Progenitor cell of endocrine pancreas (in vitro differentiated cells): Measurements from ENCODE around the gene SPPL3. TPM values are rescaled to one million over a fixed set of nuclear protein-coding genes. Genes with fewer than 3 reads are reported as not detected.
"Not testable (repeated sequence)": the region's sequence is repeated elsewhere in the genome, so short reads cannot be mapped to it uniquely, and the experiment has no call there.

Experiments
- DNase-seq: peaks from one replicate; pipeline ENCODE4 v3.0.0; 2021; ENCODE audit warnings: low spot score; ENCODE audit not compliant: unreplicated experiment
- H3K27ac Mint-ChIP-seq: 2 replicates; pipeline ENCODE4 v1.8.0; 2021; ENCODE audit warnings: mild to moderate bottlenecking, moderate library complexity, mixed read lengths
- H3K27me3 Mint-ChIP-seq: 2 replicates; pipeline ENCODE4 v1.8.0; 2021; ENCODE audit warnings: mixed read lengths
- H3K36me3 Mint-ChIP-seq: 2 replicates; pipeline ENCODE4 v1.8.0; 2022; ENCODE audit warnings: mixed read lengths; ENCODE audit not compliant: insufficient read depth
- H3K4me1 Mint-ChIP-seq: 2 replicates; pipeline ENCODE4 v1.8.0; 2021; ENCODE audit warnings: low read depth, mixed read lengths
- H3K4me3 Mint-ChIP-seq: 2 replicates; pipeline ENCODE4 v1.8.0; 2021; ENCODE audit warnings: low read depth, mild to moderate bottlenecking, moderate library complexity, mixed read lengths
- H3K9me3 Mint-ChIP-seq: 2 replicates; pipeline ENCODE4 v1.8.0; 2021; ENCODE audit warnings: low read depth, mixed read lengths
- total RNA-seq: library from RNA; stranded (reverse); gene quantifications from 2 replicates; pipeline ENCODE4 v1.2.1, GENCODE V29; 2021
- TF ChIP-seq, protein P1 (sequence below): fragments of 200-600 bp; sonication (generic); IDR thresholded peaks from one replicate; pipeline ENCODE4 v1.5.0; 2021; ENCODE audit warnings: antibody characterized with exemption, mild to moderate bottlenecking; ENCODE audit not compliant: unreplicated experiment

SPPL3 gene
- total RNA-seq, 1 donor from 2014 or later = 70.2 TPM

DNA sequence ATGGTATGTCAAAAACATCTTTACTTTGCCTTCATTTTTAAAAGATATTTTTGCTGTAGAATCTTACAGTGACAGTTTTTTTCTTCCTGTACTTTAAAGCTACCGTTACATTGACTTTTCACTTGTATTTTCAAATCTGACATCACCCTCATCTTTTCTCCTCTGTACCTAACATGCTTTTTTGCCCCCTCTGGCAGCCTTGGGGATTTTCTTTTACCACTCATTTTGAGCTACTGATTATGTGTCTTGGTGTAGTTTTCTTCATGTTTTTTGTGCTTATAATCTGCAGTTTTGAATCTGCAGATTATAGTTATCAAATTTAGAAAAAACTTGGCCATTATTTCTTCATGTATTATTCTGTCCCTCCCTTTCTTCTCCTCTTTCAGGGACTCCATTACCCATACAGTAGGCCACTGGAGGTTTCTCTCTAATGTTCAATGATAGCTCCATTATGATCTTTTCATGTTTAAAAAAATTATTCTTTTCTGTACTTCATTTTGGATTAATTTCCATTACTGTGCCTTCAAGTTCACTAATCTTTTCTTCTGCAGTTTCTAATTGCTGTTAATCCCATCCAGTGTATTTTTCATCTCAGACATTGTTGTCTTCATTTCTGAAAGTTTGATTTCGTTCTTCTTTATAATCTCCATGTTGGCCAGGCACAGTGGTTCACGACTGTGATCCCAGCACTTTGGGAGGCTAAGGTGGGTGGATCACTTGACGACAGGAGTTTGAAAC, 108.5 kb downstream of the SPPL3 start:
- TF ChIP-seq, protein P1, sequence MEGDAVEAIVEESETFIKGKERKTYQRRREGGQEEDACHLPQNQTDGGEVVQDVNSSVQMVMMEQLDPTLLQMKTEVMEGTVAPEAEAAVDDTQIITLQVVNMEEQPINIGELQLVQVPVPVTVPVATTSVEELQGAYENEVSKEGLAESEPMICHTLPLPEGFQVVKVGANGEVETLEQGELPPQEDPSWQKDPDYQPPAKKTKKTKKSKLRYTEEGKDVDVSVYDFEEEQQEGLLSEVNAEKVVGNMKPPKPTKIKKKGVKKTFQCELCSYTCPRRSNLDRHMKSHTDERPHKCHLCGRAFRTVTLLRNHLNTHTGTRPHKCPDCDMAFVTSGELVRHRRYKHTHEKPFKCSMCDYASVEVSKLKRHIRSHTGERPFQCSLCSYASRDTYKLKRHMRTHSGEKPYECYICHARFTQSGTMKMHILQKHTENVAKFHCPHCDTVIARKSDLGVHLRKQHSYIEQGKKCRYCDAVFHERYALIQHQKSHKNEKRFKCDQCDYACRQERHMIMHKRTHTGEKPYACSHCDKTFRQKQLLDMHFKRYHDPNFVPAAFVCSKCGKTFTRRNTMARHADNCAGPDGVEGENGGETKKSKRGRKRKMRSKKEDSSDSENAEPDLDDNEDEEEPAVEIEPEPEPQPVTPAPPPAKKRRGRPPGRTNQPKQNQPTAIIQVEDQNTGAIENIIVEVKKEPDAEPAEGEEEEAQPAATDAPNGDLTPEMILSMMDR = no peak
- H3K36me3 Mint-ChIP-seq = peaks cover 37% of the 10 kb centered on the region
- no peak overlapping the region for H3K4me3 Mint-ChIP-seq
- peaks cover 10% of the 10 kb centered on the region for H3K4me1 Mint-ChIP-seq
- H3K27me3 Mint-ChIP-seq = no peaks in the 10 kb centered on the region
- no peak overlapping the region for H3K27ac Mint-ChIP-seq
- DNase-seq = no peak
- peaks cover 21% of the 10 kb centered on the region for H3K9me3 Mint-ChIP-seq

- no peak overlapping the region for H3K27ac Mint-ChIP-seq
- H3K4me3 Mint-ChIP-seq = no peak overlapping the region
- H3K27me3 Mint-ChIP-seq = no peaks in the 10 kb centered on the region
- TF ChIP-seq, protein P1 = no peak
- H3K9me3 Mint-ChIP-seq = peaks cover 21% of the 10 kb centered on the region
- no peaks in the 10 kb centered on the region for H3K4me1 Mint-ChIP-seq
- H3K36me3 Mint-ChIP-seq = peaks cover 37% of the 10 kb centered on the region
- DNase-seq = no peak
These were observed 110.8 kb downstream of the SPPL3 start for GRCh38 chr12:120793357-120793756.

DNA sequence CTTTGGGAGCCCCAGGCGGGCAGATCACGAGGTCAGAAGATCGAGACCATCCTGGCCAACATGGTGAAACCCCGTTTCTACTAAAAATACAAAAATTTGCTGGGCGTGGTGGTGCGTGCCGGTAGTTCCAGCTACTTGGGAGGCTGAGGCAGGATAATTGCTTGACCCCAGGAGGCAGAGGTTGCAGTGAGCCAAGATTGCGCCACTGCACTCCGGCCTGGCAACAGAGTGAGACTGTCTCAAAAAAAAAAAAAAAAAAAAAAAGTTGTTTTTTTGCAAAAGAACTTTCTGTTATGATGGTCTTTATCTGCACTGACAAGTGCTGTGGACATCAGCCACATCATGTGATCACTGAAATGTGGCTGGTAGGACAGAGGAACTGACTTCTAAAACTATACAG, 111.7 kb downstream of the SPPL3 start:
- H3K27ac Mint-ChIP-seq, H3K27me3 Mint-ChIP-seq, DNase-seq, H3K4me3 Mint-ChIP-seq, H3K4me1 Mint-ChIP-seq: not testable (repeated sequence)
- H3K9me3 Mint-ChIP-seq = peaks cover 21% of the 10 kb centered on the region
- H3K36me3 Mint-ChIP-seq = peaks cover 34% of the 10 kb centered on the region

DNA sequence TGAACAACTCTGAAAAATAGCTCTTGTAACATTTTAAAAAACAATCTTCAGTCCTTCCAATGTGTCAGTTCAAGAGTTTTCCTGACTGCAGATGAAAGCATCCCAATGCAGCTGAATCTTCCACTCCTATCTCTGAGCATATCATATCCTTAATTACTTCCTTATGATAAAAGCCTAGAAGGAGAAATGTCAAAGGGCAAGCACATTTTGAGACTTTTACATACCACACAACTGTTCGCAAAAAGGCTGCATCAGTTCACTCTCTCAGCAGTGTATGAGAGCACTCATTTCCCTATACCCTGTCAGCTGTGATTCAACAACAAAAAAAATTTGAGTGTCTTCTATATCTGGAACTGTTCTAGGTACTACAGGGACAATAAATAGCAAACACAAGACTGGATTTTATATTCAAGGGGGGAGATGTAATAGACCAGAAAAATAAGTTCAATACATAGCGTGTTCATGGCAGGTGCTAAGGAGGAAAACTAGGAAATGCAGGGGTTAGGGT, 112.4 kb downstream of the SPPL3 start:
- H3K4me1 Mint-ChIP-seq = no peaks in the 10 kb centered on the region
- peaks cover 18% of the 10 kb centered on the region for H3K9me3 Mint-ChIP-seq
- no peaks in the 10 kb centered on the region for H3K27me3 Mint-ChIP-seq
- no peak overlapping the region for H3K4me3 Mint-ChIP-seq
- TF ChIP-seq, protein P1 = no peak
- no peak overlapping the region for H3K27ac Mint-ChIP-seq
- H3K36me3 Mint-ChIP-seq = peaks cover 30% of the 10 kb centered on the region
- no peak for DNase-seq

- TF ChIP-seq, protein P1 = no peak
- H3K9me3 Mint-ChIP-seq = peaks cover 9% of the 10 kb centered on the region
- H3K36me3 Mint-ChIP-seq = peaks cover 14% of the 10 kb centered on the region
- no peak overlapping the region for H3K4me3 Mint-ChIP-seq
- H3K27me3 Mint-ChIP-seq = no peaks in the 10 kb centered on the region
- H3K4me1 Mint-ChIP-seq = no peaks in the 10 kb centered on the region
- DNase-seq = no peak
- no peak overlapping the region for H3K27ac Mint-ChIP-seq
These were observed 114.0 kb downstream of the SPPL3 start for GRCh38 chr12:120790114-120790513.

DNA sequence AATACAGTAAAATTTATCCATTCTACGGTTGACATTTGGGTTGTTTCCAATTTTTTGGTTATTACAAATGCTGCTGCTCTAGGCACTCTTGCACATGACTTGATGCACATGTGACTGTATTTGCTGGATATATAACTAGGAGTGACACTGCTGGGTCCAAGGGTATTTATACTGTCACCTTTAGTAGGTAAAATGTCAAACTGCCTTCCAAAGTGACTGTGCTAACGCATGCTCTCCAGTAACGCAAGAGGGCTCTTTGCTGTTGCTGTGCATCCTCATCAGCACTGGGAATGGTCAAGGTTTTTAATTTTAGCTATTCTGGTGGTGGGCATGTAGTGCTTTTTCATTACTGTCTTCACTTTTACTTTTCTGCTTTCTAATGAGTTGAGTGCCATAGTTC, 116.3 kb downstream of the SPPL3 start:
- TF ChIP-seq, protein P1 = no peak

More for the DNA sequence above, 116.3 kb downstream of the SPPL3 start:
- Mint-ChIP-seq H3K4me3 (no peak overlapping the region), H3K27me3 (no peaks in the 10 kb centered on the region), H3K36me3 (peaks cover 13% of the 10 kb centered on the region), H3K9me3 (no peaks in the 10 kb centered on the region), H3K4me1 (no peaks in the 10 kb centered on the region), H3K27ac (no peak overlapping the region)
- DNase-seq = no peak
